ENCODE measurements around the gene RHBDF2. TPM values are rescaled to one million over a fixed set of nuclear protein-coding genes. Genes with fewer than 3 reads are reported as not detected.
"Not testable (repeated sequence)": the region's sequence is repeated elsewhere in the genome, so short reads cannot be mapped to it uniquely, and the experiment has no call there.

The RHBDF2 gene
- total RNA-seq, 1 donor from 2014 or later, result 11.8 TPM

GRCh38 chr17:76536511-76537287 lies 35.5 kb upstream of the RHBDF2 start:
- H3K4me1 Mint-ChIP-seq (ENCODE audit: low read depth), result peaks cover 11% of the 10 kb centered on the region

DNA sequence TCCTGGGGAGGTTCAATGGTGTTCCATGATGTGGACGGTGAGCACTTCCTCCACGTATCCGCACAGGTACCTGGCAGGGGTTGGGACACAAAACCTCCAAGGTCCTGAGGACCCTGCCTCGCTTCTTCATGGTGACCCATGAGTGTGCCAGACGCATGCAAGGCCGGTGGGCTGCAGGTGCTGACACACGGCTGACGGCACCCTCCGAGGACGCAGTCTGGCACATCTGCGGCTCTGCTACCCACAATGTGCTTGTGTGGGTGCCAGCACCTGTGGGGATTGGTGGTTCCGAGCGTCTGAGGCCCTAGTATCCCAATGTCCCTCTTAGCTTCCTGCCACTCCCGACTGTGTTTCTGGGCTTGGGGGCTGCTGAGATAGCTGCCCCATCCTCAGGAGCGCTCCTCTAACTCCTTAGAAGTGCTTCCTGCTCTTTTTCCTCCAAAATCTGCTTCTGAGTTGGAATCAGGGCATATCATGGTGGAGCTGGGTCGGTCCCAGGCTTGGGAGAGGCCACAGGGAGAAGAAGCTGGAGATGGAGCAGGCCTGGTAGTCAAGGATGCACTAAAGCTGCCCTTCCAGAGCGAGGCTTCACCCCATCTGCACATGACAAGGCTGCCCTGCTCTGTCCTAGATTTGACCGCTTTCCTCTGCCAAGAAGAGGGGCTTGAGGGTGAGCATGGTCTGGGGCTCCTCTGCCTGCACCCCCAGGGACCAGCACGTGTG lies 34.7 kb upstream of the RHBDF2 start:
- no peak for TF ChIP-seq CTCF (IDR thresholded peaks at IDR 0.05; ENCODE audit: unreplicated experiment)
- peaks cover 62% of the 10 kb centered on the region for H3K27me3 Mint-ChIP-seq
- no peak overlapping the region for H3K27ac Mint-ChIP-seq
- H3K36me3 Mint-ChIP-seq (ENCODE audit: insufficient read depth), result no peaks in the 10 kb centered on the region
- H3K4me3 Mint-ChIP-seq (ENCODE audit: low read depth), result no peak overlapping the region
- H3K4me1 Mint-ChIP-seq (ENCODE audit: low read depth), result peaks cover 10% of the 10 kb centered on the region
- no peaks in the 10 kb centered on the region for H3K9me3 Mint-ChIP-seq (ENCODE audit: low read depth)
- DNase-seq (ENCODE audit: low spot score, unreplicated experiment), result no peak

More at GRCh38 chr17:76536511-76537287, 35.5 kb upstream of the RHBDF2 start:
- no peak for TF ChIP-seq CTCF (IDR thresholded peaks at IDR 0.05; ENCODE audit: unreplicated experiment)
- Mint-ChIP-seq H3K9me3 (ENCODE audit: low read depth) (no peaks in the 10 kb centered on the region), H3K4me3 (ENCODE audit: low read depth) (peak overlapping the region; percentile 29), H3K27ac (no peak overlapping the region), H3K27me3 (peaks cover 64% of the 10 kb centered on the region), H3K36me3 (ENCODE audit: insufficient read depth) (no peaks in the 10 kb centered on the region)
- no peak for DNase-seq (ENCODE audit: low spot score, unreplicated experiment)

GRCh38 chr17:76534831-76535732 lies 33.9 kb upstream of the RHBDF2 start:
- TF ChIP-seq CTCF (IDR thresholded peaks at IDR 0.05; ENCODE audit: unreplicated experiment), result no peak
- Mint-ChIP-seq H3K36me3 (ENCODE audit: insufficient read depth) (no peaks in the 10 kb centered on the region), H3K4me3 (ENCODE audit: low read depth) (no peak overlapping the region), H3K27me3 (peaks cover 60% of the 10 kb centered on the region), H3K27ac (no peak overlapping the region), H3K9me3 (ENCODE audit: low read depth) (no peaks in the 10 kb centered on the region), H3K4me1 (ENCODE audit: low read depth) (peaks cover 10% of the 10 kb centered on the region)
- no peak for DNase-seq (ENCODE audit: low spot score, unreplicated experiment)

DNA sequence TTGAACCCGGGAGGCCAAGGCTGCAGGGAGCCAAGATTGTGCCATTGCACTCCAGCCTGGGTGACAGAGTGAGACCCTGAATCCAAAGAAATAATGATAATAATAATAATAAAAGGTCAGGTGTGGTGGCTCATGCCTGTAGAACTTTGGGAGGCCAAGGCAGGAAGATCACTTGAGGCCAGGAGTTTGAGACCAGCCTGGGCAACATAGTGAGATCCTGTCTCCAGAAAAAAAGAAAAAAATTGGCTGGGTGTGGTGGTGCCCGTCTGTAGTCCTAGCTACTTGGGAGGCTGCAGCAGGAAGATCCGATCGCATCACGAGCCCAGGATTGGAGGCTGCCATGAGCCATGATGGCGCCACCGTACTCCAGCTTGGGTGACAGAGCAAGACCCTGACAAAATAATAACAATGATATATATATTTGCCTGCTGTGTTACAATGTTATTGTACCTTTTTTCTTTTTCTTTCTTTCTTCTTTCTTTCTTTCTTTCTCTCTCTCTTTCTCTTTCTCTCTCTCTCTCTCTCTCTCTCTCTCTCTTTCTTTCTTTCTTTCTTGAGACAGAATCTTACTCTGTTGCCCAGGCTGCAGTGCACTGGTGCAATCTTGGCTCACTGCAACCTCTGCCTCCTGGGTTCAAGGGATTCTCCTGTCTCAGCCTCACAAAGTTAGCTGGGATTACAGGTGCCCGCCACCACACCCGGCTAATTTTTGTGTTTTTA lies 32.6 kb upstream of the RHBDF2 start:
- not testable (repeated sequence) for H3K36me3 Mint-ChIP-seq (ENCODE audit: insufficient read depth); DNase-seq (ENCODE audit: low spot score, unreplicated experiment); H3K4me3 Mint-ChIP-seq (ENCODE audit: low read depth); H3K27ac Mint-ChIP-seq; H3K4me1 Mint-ChIP-seq (ENCODE audit: low read depth); H3K9me3 Mint-ChIP-seq (ENCODE audit: low read depth)
- H3K27me3 Mint-ChIP-seq, result peaks cover 50% of the 10 kb centered on the region

- Mint-ChIP-seq H3K4me1 (ENCODE audit: low read depth) (peaks cover 12% of the 10 kb centered on the region), H3K9me3 (ENCODE audit: low read depth) (no peaks in the 10 kb centered on the region), H3K27me3 (peaks cover 44% of the 10 kb centered on the region), H3K27ac (peak overlapping the region; percentile 3), H3K4me3 (ENCODE audit: low read depth) (no peak overlapping the region), H3K36me3 (ENCODE audit: insufficient read depth) (no peaks in the 10 kb centered on the region)
- DNase-seq (ENCODE audit: low spot score, unreplicated experiment), result no peak
- TF ChIP-seq CTCF (IDR thresholded peaks at IDR 0.05; ENCODE audit: unreplicated experiment), result no peak
These were observed 30.9 kb upstream of the RHBDF2 start for GRCh38 chr17:76532072-76532651.
